ENCODE measurements around the gene MAGEB17.

The MAGEB17 gene

DNA sequence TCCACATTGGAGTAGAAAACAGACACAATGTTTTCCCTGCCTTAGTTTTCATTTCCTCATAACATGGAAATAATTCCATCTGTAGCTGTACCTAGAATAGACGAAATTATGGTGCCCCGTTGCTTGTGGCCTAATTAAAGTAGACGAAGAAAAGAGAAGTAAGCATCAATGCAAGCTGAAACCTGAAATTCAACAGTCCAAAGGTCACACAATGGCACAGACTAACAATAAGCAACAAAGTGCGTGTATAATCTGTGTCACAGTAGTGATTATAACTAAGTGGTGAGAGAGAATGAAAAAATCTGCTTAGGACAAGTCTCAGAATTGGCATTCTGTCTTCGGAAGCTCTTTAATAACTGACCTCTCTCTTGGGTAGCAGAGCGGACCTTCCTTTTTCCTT is 24.3 kb downstream of the MAGEB17 start:
- TF ChIP-seq MYC (IDR thresholded peaks at IDR 0.05; ENCODE audit: low read depth, low read length) (no peak), CTCF (IDR thresholded peaks at IDR 0.05; ENCODE audit: low read depth, low read length) (no peak), MAX (IDR thresholded peaks at IDR 0.05; ENCODE audit: low read depth, low read length) (no peak), POLR2A (IDR thresholded peaks at IDR 0.05; ENCODE audit: extremely low read depth, insufficient read length) (no peak)
- H3K4me3 ChIP-seq (ENCODE audit: low read depth, low read length) = no peak overlapping the region
- no peak for DNase-seq (ENCODE audit: low read depth)

DNA sequence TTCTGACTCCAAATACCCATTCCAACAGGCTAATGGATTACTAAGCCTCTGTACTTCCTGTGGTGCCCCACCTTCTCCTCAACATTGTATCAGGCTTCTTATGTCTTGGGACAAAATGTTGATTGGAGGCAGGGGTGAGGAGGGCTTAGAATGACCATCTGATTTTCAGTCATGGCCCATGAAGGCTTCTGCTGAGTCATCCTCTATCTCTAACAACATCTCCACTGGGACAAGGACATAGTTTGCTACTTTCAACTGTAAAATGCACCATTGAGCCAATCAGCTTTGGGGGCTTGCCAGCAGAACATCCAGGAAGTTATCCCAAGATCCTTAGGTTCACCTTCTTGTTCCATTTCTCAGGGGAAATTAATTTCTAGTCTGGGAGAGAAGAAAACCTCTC is 29.5 kb downstream of the MAGEB17 start:
- no peak for DNase-seq (ENCODE audit: low read depth)
- no peak overlapping the region for H3K4me3 ChIP-seq (ENCODE audit: low read depth, low read length)
- TF ChIP-seq MYC (IDR thresholded peaks at IDR 0.05; ENCODE audit: low read depth, low read length) (no peak), CTCF (IDR thresholded peaks at IDR 0.05; ENCODE audit: low read depth, low read length) (no peak), POLR2A (IDR thresholded peaks at IDR 0.05; ENCODE audit: extremely low read depth, insufficient read length) (no peak), MAX (IDR thresholded peaks at IDR 0.05; ENCODE audit: low read depth, low read length) (no peak)

DNA sequence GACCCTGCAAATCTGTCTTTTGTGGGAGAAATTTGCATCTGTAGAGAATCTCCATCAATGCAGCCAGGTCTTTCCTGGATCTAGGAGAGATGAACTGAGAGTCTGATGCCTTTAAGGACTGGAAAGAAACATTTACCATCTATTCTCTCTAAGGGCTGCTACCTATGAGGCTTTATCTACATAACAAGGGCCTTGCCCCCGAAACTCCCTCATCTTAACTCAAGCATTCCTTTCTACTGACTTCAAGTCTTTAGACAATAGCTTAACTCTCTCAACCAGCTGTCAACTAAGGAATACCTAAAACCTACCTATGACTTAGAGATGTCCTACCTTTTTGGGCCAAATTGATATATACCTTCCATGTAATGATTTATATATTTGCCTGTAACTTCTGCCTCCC is 32.1 kb downstream of the MAGEB17 start:
- DNase-seq (ENCODE audit: low read depth) = no peak
- TF ChIP-seq MAX (IDR thresholded peaks at IDR 0.05; ENCODE audit: low read depth, low read length) (no peak), POLR2A (IDR thresholded peaks at IDR 0.05; ENCODE audit: extremely low read depth, insufficient read length) (no peak), CTCF (IDR thresholded peaks at IDR 0.05; ENCODE audit: low read depth, low read length) (no peak), MYC (IDR thresholded peaks at IDR 0.05; ENCODE audit: low read depth, low read length) (no peak)
- H3K4me3 ChIP-seq (ENCODE audit: low read depth, low read length) = no peak overlapping the region

GRCh38 chrX:16202943-16203342 is 35.7 kb downstream of the MAGEB17 start:
- TF ChIP-seq MYC (IDR thresholded peaks at IDR 0.05; ENCODE audit: low read depth, low read length) (no peak), POLR2A (IDR thresholded peaks at IDR 0.05; ENCODE audit: extremely low read depth, insufficient read length) (no peak), CTCF (IDR thresholded peaks at IDR 0.05; ENCODE audit: low read depth, low read length) (no peak), MAX (IDR thresholded peaks at IDR 0.05; ENCODE audit: low read depth, low read length) (no peak)
- no peak overlapping the region for H3K4me3 ChIP-seq (ENCODE audit: low read depth, low read length)
- DNase-seq (ENCODE audit: low read depth) = no peak

DNA sequence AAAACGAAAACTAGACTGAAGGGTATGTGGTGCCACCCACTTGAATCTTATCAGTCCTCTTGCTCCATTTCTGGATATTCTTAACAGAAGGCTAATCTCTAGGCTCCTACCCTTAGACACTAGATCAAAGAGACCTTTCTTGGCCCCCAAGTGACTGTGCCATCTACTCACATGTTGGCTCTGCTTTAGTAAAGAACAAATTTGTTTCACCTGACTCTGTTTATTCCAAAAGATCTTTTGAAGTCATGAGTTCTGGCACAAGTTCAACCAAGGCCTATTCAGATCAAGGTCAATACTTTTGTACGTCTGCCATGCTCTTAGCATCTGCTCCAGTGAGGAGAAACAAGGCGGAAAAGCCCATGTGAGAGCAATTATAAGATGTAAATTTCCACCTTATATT is 37.3 kb downstream of the MAGEB17 start:
- no peak overlapping the region for H3K4me3 ChIP-seq (ENCODE audit: low read depth, low read length)
- TF ChIP-seq MYC (IDR thresholded peaks at IDR 0.05; ENCODE audit: low read depth, low read length) = no peak
- TF ChIP-seq POLR2A (IDR thresholded peaks at IDR 0.05; ENCODE audit: extremely low read depth, insufficient read length) = no peak
- no peak for TF ChIP-seq MAX (IDR thresholded peaks at IDR 0.05; ENCODE audit: low read depth, low read length)
- TF ChIP-seq CTCF (IDR thresholded peaks at IDR 0.05; ENCODE audit: low read depth, low read length) = no peak

DNA sequence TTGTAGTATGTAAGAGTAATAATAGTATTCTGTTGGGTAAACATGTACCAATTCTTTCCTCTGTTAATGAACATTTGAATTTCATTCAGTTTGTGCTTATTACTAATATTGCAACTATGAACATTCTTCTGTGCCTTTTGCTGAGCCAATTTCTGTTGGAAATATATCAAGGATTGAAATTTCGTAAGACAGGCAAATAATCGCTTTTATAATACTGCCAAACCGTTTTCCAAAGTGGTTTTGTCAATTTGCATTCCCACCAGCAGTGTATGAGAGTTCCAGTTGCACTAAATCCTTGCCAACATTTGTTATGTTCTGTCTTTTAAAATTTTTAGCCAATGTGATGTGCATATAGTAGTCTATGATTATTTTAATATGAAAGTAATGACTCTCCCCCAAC is 38.6 kb downstream of the MAGEB17 start:
- TF ChIP-seq MAX (IDR thresholded peaks at IDR 0.05; ENCODE audit: low read depth, low read length) (no peak), POLR2A (IDR thresholded peaks at IDR 0.05; ENCODE audit: extremely low read depth, insufficient read length) (no peak), CTCF (IDR thresholded peaks at IDR 0.05; ENCODE audit: low read depth, low read length) (no peak)
- no peak overlapping the region for H3K4me3 ChIP-seq (ENCODE audit: low read depth, low read length)
- DNase-seq (ENCODE audit: low read depth) = no peak

More for the DNA sequence above, 37.3 kb downstream of the MAGEB17 start:
- DNase-seq (ENCODE audit: low read depth) = no peak

Measured in NB4 (cell line).